ENCODE data around the gene SASH1. TPM values are rescaled to one million over a fixed set of nuclear protein-coding genes. Genes with fewer than 3 reads are reported as not detected.

The SASH1 gene
- total RNA-seq, 5 donors from 2014 or later (not counting 1 experiment from before 2014, with no cell fraction given): 0.26 to 5.5 (median 0.95) TPM

GRCh38 chr6:148492654-148493290 lies 150.1 kb downstream of the SASH1 start:
- POLR2A ChIA-PET: interaction anchor here in 1 of 2 donors (0.6 kb wide), 1 partner anchor 356 kb away, joined by 4 read pairs; no protein-coding TSS in a partner anchor
- peaks cover 5 to 11% of the 10 kb centered on the region in 2 donors for H3K27me3 Mint-ChIP-seq
- CTCF ChIA-PET: no interaction called here

DNA sequence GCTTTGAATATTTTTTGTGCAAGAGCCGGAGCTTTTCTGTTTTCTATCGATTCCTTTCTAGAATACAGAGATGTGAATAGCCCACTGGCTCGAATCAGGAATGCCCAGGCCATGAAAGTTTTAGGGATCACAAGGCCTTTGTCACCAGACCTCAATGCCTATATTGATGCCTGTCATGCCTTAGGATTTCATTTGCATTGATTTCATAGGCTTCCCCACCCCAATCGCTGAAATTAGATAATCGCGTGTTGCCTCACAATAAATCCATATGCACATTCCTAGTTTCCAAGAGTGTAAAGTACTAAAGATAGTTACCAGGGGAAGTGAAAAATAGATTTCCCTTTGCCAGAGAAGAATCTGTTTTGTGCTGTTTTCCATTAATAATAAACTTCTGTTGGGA lies 150.8 kb downstream of the SASH1 start:
- peaks cover 5 to 11% of the 10 kb centered on the region in 2 donors for H3K27me3 Mint-ChIP-seq
- Histone ChIP-seq H3K27ac (ENCODE audit: low read length) (no peak overlapping the region), H3K4me3 (ENCODE audit: control insufficient read depth in 1 of 2, extremely low read depth in 1 of 2, low read length in 1 of 2) (no peak overlapping the region), H3K9me3 (no peaks in the 10 kb centered on the region), H3K27me3 (replicated peaks in 1 of 2; ENCODE audit: control insufficient read depth in 2 of 2, extremely low read depth in 1 of 2, insufficient read depth in 2 of 2, low read length in 1 of 2) (peaks cover 0 to 3% of the 10 kb centered on the region in 2 experiments), H3K36me3 (ENCODE audit: control insufficient read depth in 2 of 2, extremely low read depth in 1 of 2, insufficient read depth in 1 of 2, low read length in 1 of 2) (no peaks in the 10 kb centered on the region), H3K4me1 (ENCODE audit: control insufficient read depth in 1 of 2, extremely low read depth in 1 of 2, insufficient read depth in 2 of 2, low read length in 2 of 2) (no peaks in the 10 kb centered on the region)
- no peaks in the 10 kb centered on the region for H3K4me1 Mint-ChIP-seq
- peaks cover 0 to 5% (median 0%) of the 10 kb centered on the region in 3 donors for H3K9me3 Mint-ChIP-seq
- ChIA-PET POLR2A (no interaction called here), CTCF (no interaction called here)
- DNase-seq (no peak), ATAC-seq (replicated peaks in 1 of 4) (no peak)
- WGBS (ENCODE audit: insufficient coverage): 100% methylated on average over 1 of the region's 6 CpGs
- H3K27ac Mint-ChIP-seq: no peak overlapping the region
- no peaks in the 10 kb centered on the region for H3K36me3 Mint-ChIP-seq
- no peak overlapping the region for H3K4me3 Mint-ChIP-seq

More at GRCh38 chr6:148492654-148493290, 150.1 kb downstream of the SASH1 start:
- H3K27ac Mint-ChIP-seq: no peak overlapping the region
- Histone ChIP-seq H3K9me3 (no peaks in the 10 kb centered on the region), H3K4me3 (ENCODE audit: control insufficient read depth in 1 of 2, extremely low read depth in 1 of 2, low read length in 1 of 2) (no peak overlapping the region), H3K27me3 (replicated peaks in 1 of 2; ENCODE audit: control insufficient read depth in 2 of 2, extremely low read depth in 1 of 2, insufficient read depth in 2 of 2, low read length in 1 of 2) (peaks cover 0 to 3% of the 10 kb centered on the region in 2 experiments), H3K36me3 (ENCODE audit: control insufficient read depth in 2 of 2, extremely low read depth in 1 of 2, insufficient read depth in 1 of 2, low read length in 1 of 2) (no peaks in the 10 kb centered on the region), H3K27ac (ENCODE audit: low read length) (no peak overlapping the region), H3K4me1 (ENCODE audit: control insufficient read depth in 1 of 2, extremely low read depth in 1 of 2, insufficient read depth in 2 of 2, low read length in 2 of 2) (no peaks in the 10 kb centered on the region)
- no peaks in the 10 kb centered on the region for H3K4me1 Mint-ChIP-seq
- no peaks in the 10 kb centered on the region for H3K36me3 Mint-ChIP-seq
- peaks cover 0 to 5% (median 0%) of the 10 kb centered on the region in 3 donors for H3K9me3 Mint-ChIP-seq
- DNase-seq: no peak
- ATAC-seq (replicated peaks in 1 of 4): no peak
- H3K4me3 Mint-ChIP-seq: no peak overlapping the region
- no CpG with 5 or more reads among the region's 5 CpGs for WGBS (ENCODE audit: insufficient coverage)

DNA sequence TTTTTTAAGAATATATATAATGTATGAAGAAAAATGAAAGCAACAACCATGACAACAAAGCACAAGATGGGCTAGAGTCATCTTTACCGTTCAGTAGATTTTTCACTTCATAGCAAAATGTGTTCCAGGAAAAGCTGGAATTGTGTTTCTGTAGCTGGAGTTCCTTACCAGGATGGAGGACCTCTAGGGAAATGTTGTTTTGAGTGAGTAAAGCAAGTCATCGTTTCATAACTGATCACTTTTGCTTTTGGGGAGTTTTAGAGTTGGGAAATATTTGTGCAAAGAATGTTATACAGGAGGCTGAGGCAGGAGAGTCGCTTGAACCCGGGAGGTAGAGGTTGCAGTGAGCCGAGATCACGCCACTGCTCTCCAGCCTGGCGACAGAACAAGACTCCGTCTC lies 151.6 kb downstream of the SASH1 start:
- Histone ChIP-seq H3K27me3 (replicated peaks in 1 of 2; ENCODE audit: control insufficient read depth in 2 of 2, extremely low read depth in 1 of 2, insufficient read depth in 2 of 2, low read length in 1 of 2) (peaks cover 0 to 3% of the 10 kb centered on the region in 2 experiments), H3K27ac (ENCODE audit: low read length) (no peak overlapping the region), H3K36me3 (ENCODE audit: control insufficient read depth in 2 of 2, extremely low read depth in 1 of 2, insufficient read depth in 1 of 2, low read length in 1 of 2) (no peaks in the 10 kb centered on the region), H3K9me3 (no peaks in the 10 kb centered on the region), H3K4me1 (ENCODE audit: control insufficient read depth in 1 of 2, extremely low read depth in 1 of 2, insufficient read depth in 2 of 2, low read length in 2 of 2) (no peaks in the 10 kb centered on the region), H3K4me3 (ENCODE audit: control insufficient read depth in 1 of 2, extremely low read depth in 1 of 2, low read length in 1 of 2) (no peak overlapping the region)
- DNase-seq (no peak), ATAC-seq (replicated peaks in 1 of 4) (no peak)
- H3K36me3 Mint-ChIP-seq: no peaks in the 10 kb centered on the region
- peaks cover 5 to 11% of the 10 kb centered on the region in 2 donors for H3K27me3 Mint-ChIP-seq
- POLR2A ChIA-PET: no interaction called here
- no CpG with 5 or more reads among the region's 8 CpGs for WGBS (ENCODE audit: insufficient coverage)
- H3K9me3 Mint-ChIP-seq: no peaks in the 10 kb centered on the region
- CTCF ChIA-PET: no interaction called here
- H3K4me3 Mint-ChIP-seq: no peak overlapping the region
- H3K27ac Mint-ChIP-seq: no peak overlapping the region
- H3K4me1 Mint-ChIP-seq: no peaks in the 10 kb centered on the region

DNA sequence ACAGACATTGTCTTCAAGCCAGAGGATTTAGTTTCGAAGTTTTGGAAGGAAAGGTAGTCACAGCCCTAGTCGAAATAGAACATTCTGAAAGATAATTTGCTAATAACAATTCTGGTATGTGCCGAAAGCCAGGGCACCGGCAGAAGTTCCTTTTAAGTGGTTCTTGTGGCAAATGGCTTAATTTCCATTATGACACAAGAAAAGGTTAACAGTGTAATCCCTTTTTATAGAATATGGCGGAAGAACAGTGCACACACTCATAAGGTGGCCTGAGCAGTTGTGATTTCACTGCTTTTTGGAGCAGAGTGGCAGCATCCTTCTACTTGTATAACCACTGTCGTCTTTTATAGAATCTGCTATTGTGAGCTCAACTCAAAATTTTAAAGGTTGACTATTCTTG lies 152.4 kb downstream of the SASH1 start:
- Histone ChIP-seq H3K27me3 (replicated peaks in 1 of 2; ENCODE audit: control insufficient read depth in 2 of 2, extremely low read depth in 1 of 2, insufficient read depth in 2 of 2, low read length in 1 of 2) (peaks cover 0 to 3% of the 10 kb centered on the region in 2 experiments), H3K27ac (ENCODE audit: low read length) (no peak overlapping the region), H3K4me1 (ENCODE audit: control insufficient read depth in 1 of 2, extremely low read depth in 1 of 2, insufficient read depth in 2 of 2, low read length in 2 of 2) (no peaks in the 10 kb centered on the region), H3K9me3 (no peaks in the 10 kb centered on the region), H3K4me3 (ENCODE audit: control insufficient read depth in 1 of 2, extremely low read depth in 1 of 2, low read length in 1 of 2) (no peak overlapping the region), H3K36me3 (ENCODE audit: control insufficient read depth in 2 of 2, extremely low read depth in 1 of 2, insufficient read depth in 1 of 2, low read length in 1 of 2) (no peaks in the 10 kb centered on the region)
- no CpG with 5 or more reads among the region's 6 CpGs for WGBS (ENCODE audit: insufficient coverage)
- CTCF ChIA-PET: no interaction called here
- POLR2A ChIA-PET: interaction anchor here in 1 of 2 donors (0.5 kb wide), 1 partner anchor 64 kb away, joined by 3 read pairs; no protein-coding TSS in a partner anchor
- DNase-seq: no peak
- Mint-ChIP-seq H3K4me1 (no peaks in the 10 kb centered on the region), H3K36me3 (no peaks in the 10 kb centered on the region), H3K9me3 (no peaks in the 10 kb centered on the region), H3K27me3 (peaks cover 7 to 11% of the 10 kb centered on the region in 2 donors), H3K4me3 (no peak overlapping the region), H3K27ac (no peak overlapping the region)
- ATAC-seq (replicated peaks in 1 of 4): no peak

GRCh38 chr6:148497257-148497656 lies 154.6 kb downstream of the SASH1 start:
- DNase-seq (no peak), ATAC-seq (replicated peaks in 1 of 4) (no peak)
- no peaks in the 10 kb centered on the region for H3K36me3 Mint-ChIP-seq
- H3K4me3 Mint-ChIP-seq: no peak overlapping the region
- H3K27ac ChIP-seq (ENCODE audit: low read length): no peak overlapping the region
- H3K4me1 ChIP-seq (ENCODE audit: control insufficient read depth in 1 of 2, extremely low read depth in 1 of 2, insufficient read depth in 2 of 2, low read length in 2 of 2): no peaks in the 10 kb centered on the region
- H3K27me3 ChIP-seq (replicated peaks in 1 of 2; ENCODE audit: control insufficient read depth in 2 of 2, extremely low read depth in 1 of 2, insufficient read depth in 2 of 2, low read length in 1 of 2): no peaks in the 10 kb centered on the region
- ChIA-PET POLR2A (no interaction called here), CTCF (no interaction called here)
- no peaks in the 10 kb centered on the region for H3K9me3 Mint-ChIP-seq
- H3K27ac Mint-ChIP-seq: no peak overlapping the region
- no CpG with 5 or more reads among the region's 2 CpGs for WGBS (ENCODE audit: insufficient coverage)
- H3K4me1 Mint-ChIP-seq: no peaks in the 10 kb centered on the region
- no peak overlapping the region for H3K4me3 ChIP-seq (ENCODE audit: control insufficient read depth in 1 of 2, extremely low read depth in 1 of 2, low read length in 1 of 2)
- no peaks in the 10 kb centered on the region for H3K9me3 ChIP-seq
- peaks cover 9 to 11% of the 10 kb centered on the region in 2 donors for H3K27me3 Mint-ChIP-seq
- H3K36me3 ChIP-seq (ENCODE audit: control insufficient read depth in 2 of 2, extremely low read depth in 1 of 2, insufficient read depth in 1 of 2, low read length in 1 of 2): no peaks in the 10 kb centered on the region

DNA sequence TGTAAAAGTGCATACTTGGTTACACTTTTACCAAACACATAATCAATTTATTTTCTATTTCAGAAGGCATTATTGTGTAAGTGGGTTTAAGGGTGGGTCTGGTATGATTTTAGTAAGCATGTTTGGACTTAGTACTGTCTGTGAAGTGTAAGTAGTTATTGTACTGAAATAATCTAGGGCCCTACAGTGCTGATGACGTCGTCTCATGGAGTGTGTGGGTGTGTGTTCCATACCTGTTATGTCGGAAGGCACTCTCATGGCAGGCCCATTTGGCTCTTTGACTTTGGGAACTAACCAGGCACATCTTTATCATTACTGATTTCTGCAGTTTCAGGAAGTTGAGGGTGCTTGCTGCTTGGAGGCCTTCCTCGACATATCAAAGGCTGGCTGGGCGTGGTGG lies 155.1 kb downstream of the SASH1 start:
- CTCF ChIA-PET: no interaction called here
- Mint-ChIP-seq H3K4me1 (no peaks in the 10 kb centered on the region), H3K4me3 (no peak overlapping the region), H3K9me3 (no peaks in the 10 kb centered on the region), H3K27me3 (peaks cover 11 to 13% of the 10 kb centered on the region in 2 donors), H3K27ac (no peak overlapping the region), H3K36me3 (no peaks in the 10 kb centered on the region)
- no peak overlapping the region for H3K27ac ChIP-seq (ENCODE audit: low read length)
- POLR2A ChIA-PET: no interaction called here
- no peaks in the 10 kb centered on the region for H3K27me3 ChIP-seq (replicated peaks in 1 of 2; ENCODE audit: control insufficient read depth in 2 of 2, extremely low read depth in 1 of 2, insufficient read depth in 2 of 2, low read length in 1 of 2)
- ATAC-seq (replicated peaks in 1 of 4) (no peak), DNase-seq (no peak)
- no peaks in the 10 kb centered on the region for H3K4me1 ChIP-seq (ENCODE audit: control insufficient read depth in 1 of 2, extremely low read depth in 1 of 2, insufficient read depth in 2 of 2, low read length in 2 of 2)
- H3K4me3 ChIP-seq (ENCODE audit: control insufficient read depth in 1 of 2, extremely low read depth in 1 of 2, low read length in 1 of 2): no peak overlapping the region
- H3K36me3 ChIP-seq (ENCODE audit: control insufficient read depth in 2 of 2, extremely low read depth in 1 of 2, insufficient read depth in 1 of 2, low read length in 1 of 2): no peaks in the 10 kb centered on the region
- WGBS (ENCODE audit: insufficient coverage): 93% methylated on average over 3 of the region's 5 CpGs
- no peaks in the 10 kb centered on the region for H3K9me3 ChIP-seq

Data from T-cell (primary cell).